Osteoblast (primary cell): ENCODE results near the gene NR2E3. TPM values are rescaled to one million over a fixed set of nuclear protein-coding genes. Genes with fewer than 3 reads are reported as not detected.

Experiments used
- DNase-seq: peaks from one replicate; pipeline ENCODE4 v3.0.0; 2011; ENCODE audit warnings: low spot score, mixed read lengths; ENCODE audit not compliant: insufficient read length; ENCODE audit errors: missing footprints
- H2AFZ ChIP-seq: 2 replicates; pipeline ENCODE4 v1.6.0; 2011; ENCODE audit warnings: mild to moderate bottlenecking, low read length
- H3K27ac ChIP-seq: 2 replicates; pipeline ENCODE4 v1.5.1; 2011; ENCODE audit warnings: mild to moderate bottlenecking, low read depth, low read length, moderate library complexity
- H3K27me3 ChIP-seq: 2 replicates; pipeline ENCODE4 v1.6.0; 2012; ENCODE audit warnings: mild to moderate bottlenecking, control low read depth, inconsistent platforms, low read length, moderate library complexity; ENCODE audit not compliant: insufficient read depth
- H3K36me3 ChIP-seq: 2 replicates; pipeline ENCODE4 v1.5.1; 2011; ENCODE audit warnings: mild to moderate bottlenecking, low read length, control low read depth, moderate library complexity; ENCODE audit not compliant: insufficient read depth
- H3K4me1 ChIP-seq: 2 replicates; pipeline ENCODE4 v1.5.1; 2011; ENCODE audit warnings: mild to moderate bottlenecking, low read length, control low read depth, moderate library complexity; ENCODE audit not compliant: insufficient read depth
- H3K4me2 ChIP-seq: 2 replicates; pipeline ENCODE4 v1.6.0; 2011; ENCODE audit warnings: mild to moderate bottlenecking, low read length; ENCODE audit not compliant: insufficient read depth
- H3K4me3 ChIP-seq: fragments of 200-600 bp; sonication (generic); 3 replicates; pipeline ENCODE4 v1.5.1; 2012; ENCODE audit warnings: mild to moderate bottlenecking, low read length, inconsistent platforms; ENCODE audit not compliant: insufficient read depth
- H3K79me2 ChIP-seq: 2 replicates; pipeline ENCODE4 v1.6.0; 2012; ENCODE audit warnings: mild to moderate bottlenecking, low read length, control low read depth, inconsistent platforms; ENCODE audit not compliant: insufficient read depth
- H3K9me3 ChIP-seq: 2 replicates; pipeline ENCODE4 v1.5.1; 2011; ENCODE audit warnings: low read depth, low read length, control low read depth
- H4K20me1 ChIP-seq: 2 replicates; pipeline ENCODE4 v1.6.0; 2012; ENCODE audit warnings: mild to moderate bottlenecking, low read length, control low read depth; ENCODE audit not compliant: insufficient read depth
- total RNA-seq: library from RNA; depleted of rRNA; stranded (reverse); fragments of >200 nt; gene quantifications from 2 replicates; pipeline ENCODE4 v1.2.3, GENCODE V29; 2012
- TF ChIP-seq, protein P1 (sequence below): IDR thresholded peaks from 2 replicates; pipeline ENCODE4 v1.5.1; 2011; ENCODE audit warnings: mild to moderate bottlenecking, low read depth, low read length, moderate library complexity; ENCODE audit errors: extremely low read depth

NR2E3 gene
- total RNA-seq, 1 donor: under 0.01 TPM

DNA sequence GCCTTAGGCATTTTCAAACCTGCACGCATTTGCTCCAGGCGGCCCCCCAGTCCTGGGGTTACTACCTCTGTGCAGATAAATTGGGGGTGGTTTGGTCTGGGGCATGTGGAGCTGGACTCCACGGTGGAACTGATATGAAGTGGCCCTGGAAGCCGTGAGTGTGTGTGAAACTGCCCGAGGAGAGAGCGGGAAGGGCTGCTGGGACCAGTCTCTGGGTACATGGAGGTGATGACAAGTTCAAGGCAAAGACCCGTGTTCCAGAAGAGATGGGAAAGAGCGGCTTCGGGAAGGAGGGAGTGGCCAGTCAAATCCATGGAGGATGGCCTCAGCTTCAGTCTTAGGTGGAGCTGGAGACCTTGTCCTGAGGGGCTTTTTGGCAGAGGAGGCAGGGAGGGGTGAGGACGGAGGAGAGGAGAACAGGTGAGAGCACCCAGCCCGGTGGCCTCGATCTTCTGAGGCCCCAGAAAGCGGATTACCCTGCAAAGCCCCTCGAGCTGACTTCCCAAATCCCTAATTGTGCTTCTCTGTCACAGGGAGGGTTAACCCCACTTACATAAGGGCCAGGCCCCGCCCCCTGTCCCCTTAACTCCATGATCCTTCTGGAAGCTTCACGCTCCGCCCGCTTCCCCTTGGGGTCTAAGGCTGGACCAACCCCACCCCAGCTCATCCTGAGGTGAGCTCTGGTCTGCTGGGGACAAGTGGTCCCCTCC lies 1.9 kb upstream of the NR2E3 start:
- DNase-seq: peak; percentile 89
- TF ChIP-seq, protein P1, sequence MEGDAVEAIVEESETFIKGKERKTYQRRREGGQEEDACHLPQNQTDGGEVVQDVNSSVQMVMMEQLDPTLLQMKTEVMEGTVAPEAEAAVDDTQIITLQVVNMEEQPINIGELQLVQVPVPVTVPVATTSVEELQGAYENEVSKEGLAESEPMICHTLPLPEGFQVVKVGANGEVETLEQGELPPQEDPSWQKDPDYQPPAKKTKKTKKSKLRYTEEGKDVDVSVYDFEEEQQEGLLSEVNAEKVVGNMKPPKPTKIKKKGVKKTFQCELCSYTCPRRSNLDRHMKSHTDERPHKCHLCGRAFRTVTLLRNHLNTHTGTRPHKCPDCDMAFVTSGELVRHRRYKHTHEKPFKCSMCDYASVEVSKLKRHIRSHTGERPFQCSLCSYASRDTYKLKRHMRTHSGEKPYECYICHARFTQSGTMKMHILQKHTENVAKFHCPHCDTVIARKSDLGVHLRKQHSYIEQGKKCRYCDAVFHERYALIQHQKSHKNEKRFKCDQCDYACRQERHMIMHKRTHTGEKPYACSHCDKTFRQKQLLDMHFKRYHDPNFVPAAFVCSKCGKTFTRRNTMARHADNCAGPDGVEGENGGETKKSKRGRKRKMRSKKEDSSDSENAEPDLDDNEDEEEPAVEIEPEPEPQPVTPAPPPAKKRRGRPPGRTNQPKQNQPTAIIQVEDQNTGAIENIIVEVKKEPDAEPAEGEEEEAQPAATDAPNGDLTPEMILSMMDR: no peak
- Histone ChIP-seq H2AFZ (no peak overlapping the region), H3K4me1 (peaks cover 14% of the 10 kb centered on the region), H3K27ac (no peak overlapping the region), H3K36me3 (no peaks in the 10 kb centered on the region), H3K4me3 (no peak overlapping the region), H4K20me1 (no peaks in the 10 kb centered on the region), H3K4me2 (no peak overlapping the region), H3K27me3 (peaks cover 6% of the 10 kb centered on the region), H3K9me3 (no peaks in the 10 kb centered on the region), H3K79me2 (no peaks in the 10 kb centered on the region)

- peak; percentile 56 for DNase-seq
- H4K20me1 ChIP-seq: no peaks in the 10 kb centered on the region
- peaks cover 6% of the 10 kb centered on the region for H3K27me3 ChIP-seq
- peaks cover 14% of the 10 kb centered on the region for H3K4me1 ChIP-seq
- H3K9me3 ChIP-seq: no peaks in the 10 kb centered on the region
- TF ChIP-seq, protein P1: no peak
- no peak overlapping the region for H3K4me3 ChIP-seq
- no peaks in the 10 kb centered on the region for H3K36me3 ChIP-seq
- H3K27ac ChIP-seq: no peak overlapping the region
- H3K4me2 ChIP-seq: no peak overlapping the region
- H3K79me2 ChIP-seq: no peaks in the 10 kb centered on the region
- no peak overlapping the region for H2AFZ ChIP-seq
These were observed 1.0 kb upstream of the NR2E3 start for GRCh38 chr15:71809346-71809745.

DNA sequence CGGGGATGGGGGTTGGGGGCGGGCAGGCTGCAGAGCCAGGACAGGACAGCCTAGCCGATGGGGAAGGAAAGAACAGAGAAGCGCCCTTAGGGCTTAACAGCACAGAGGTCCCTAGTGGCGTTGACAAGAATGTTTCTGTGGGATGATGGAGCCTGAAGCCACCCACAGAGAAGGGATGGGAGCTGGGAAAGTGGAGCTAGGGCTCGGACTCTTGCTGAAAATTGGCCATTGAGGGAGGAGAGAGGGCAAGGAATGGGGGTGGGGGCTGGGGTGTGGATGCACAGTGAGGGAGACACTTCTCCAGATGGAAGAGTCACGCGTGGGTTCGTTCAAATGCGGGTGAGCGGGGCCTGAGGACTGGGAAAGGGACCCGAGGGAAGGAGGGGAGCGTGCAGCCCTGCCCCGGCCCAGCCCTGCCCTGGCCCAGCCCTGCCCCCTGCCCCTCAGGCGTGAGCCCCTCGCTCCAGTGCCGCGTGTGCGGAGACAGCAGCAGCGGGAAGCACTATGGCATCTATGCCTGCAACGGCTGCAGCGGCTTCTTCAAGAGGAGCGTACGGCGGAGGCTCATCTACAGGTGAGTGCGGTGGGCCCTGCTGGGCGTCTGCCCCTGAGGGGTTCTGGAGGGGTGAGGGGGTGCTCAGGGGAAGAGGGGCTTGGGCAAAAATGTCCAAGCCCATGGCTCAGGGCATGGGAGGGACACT lies 832 bp downstream of the NR2E3 start:
- Histone ChIP-seq H3K36me3 (no peaks in the 10 kb centered on the region), H3K27me3 (peaks cover 6% of the 10 kb centered on the region), H3K9me3 (no peaks in the 10 kb centered on the region), H3K27ac (no peak overlapping the region), H3K4me3 (no peak overlapping the region), H2AFZ (no peak overlapping the region), H4K20me1 (no peaks in the 10 kb centered on the region), H3K4me2 (no peak overlapping the region), H3K4me1 (peaks cover 14% of the 10 kb centered on the region), H3K79me2 (no peaks in the 10 kb centered on the region)
- DNase-seq: peak; percentile 66
- TF ChIP-seq, protein P1: no peak
